GM12864 (cell line): ENCODE measurements around the gene ZNF155.
"Not testable (repeated sequence)": the region's sequence is repeated elsewhere in the genome, so short reads cannot be mapped to it uniquely, and the experiment has no call there.

ENCODE experiments used
- DNase-seq: peaks from one replicate; pipeline ENCODE4 v3.0.0-alpha.2; 2011; ENCODE audit warnings: low read depth
- H3K4me3 ChIP-seq: 2 replicates; pipeline ENCODE4 v1.5.1; 2011; ENCODE audit warnings: mild to moderate bottlenecking, low read depth, low read length, control low read depth
- TF ChIP-seq, protein P1 (sequence below): IDR thresholded peaks from 2 replicates; pipeline ENCODE4 v1.5.1; 2011; ENCODE audit warnings: low read depth, mild to moderate bottlenecking, moderate library complexity, low read length, control low read depth, inconsistent platforms; ENCODE audit errors: missing control alignments

The ZNF155 gene

GRCh38 chr19:43983912-43984686, at the start of gene ZNF155:
ZNF155 (plus strand) TSS chr19:43984188; CDS start chr19:43988544, 4,356 bp downstream.
- TF ChIP-seq, protein P1, sequence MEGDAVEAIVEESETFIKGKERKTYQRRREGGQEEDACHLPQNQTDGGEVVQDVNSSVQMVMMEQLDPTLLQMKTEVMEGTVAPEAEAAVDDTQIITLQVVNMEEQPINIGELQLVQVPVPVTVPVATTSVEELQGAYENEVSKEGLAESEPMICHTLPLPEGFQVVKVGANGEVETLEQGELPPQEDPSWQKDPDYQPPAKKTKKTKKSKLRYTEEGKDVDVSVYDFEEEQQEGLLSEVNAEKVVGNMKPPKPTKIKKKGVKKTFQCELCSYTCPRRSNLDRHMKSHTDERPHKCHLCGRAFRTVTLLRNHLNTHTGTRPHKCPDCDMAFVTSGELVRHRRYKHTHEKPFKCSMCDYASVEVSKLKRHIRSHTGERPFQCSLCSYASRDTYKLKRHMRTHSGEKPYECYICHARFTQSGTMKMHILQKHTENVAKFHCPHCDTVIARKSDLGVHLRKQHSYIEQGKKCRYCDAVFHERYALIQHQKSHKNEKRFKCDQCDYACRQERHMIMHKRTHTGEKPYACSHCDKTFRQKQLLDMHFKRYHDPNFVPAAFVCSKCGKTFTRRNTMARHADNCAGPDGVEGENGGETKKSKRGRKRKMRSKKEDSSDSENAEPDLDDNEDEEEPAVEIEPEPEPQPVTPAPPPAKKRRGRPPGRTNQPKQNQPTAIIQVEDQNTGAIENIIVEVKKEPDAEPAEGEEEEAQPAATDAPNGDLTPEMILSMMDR: no peak

DNA sequence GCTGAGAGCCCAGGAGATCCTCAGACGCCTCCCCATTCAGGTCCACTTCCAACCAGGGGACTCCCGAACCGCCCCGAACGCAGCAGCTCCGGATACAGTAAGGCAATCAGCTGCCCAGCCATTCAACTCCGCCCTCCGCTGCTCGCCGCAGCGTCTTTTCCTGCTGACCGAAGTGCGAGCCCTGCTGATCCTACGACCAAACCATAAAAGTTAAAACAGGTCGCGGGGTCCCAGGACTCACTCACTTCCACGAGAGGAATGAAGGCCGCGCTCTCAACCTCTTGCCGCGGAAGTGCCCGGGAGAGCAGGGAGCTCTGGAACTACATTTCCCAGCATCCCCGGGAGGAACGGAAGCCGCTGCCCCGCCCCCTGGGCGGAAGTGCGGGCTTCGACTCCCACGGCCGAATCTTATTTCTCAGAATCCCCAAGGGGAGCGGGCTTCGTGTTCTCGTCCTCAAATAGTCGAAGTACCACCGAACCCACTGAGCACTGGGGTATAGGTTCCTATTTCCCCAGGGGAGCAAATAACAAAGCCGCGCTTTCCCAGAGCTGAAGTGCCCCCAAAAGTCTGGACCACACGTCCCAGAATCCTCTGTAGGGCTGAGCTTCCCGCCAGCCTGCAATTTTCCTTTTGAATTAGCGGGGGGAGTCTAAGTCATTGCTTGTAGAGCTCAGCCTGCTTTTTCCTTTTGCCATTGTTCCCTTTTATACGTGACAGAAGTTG, 48.8 kb upstream of the ZNF155 start, which contains the start of gene ZNF45:
Gene ZNF45, minus strand, starts transcription at position 298 of the 724 bp plus-strand sequence. CDS start 13,097 bp downstream, outside the sequence.
- TF ChIP-seq, protein P1: no peak
- DNase-seq: peak; percentile 71
- H3K4me3 ChIP-seq: peak within 1 kb of the TSS; percentile 72

More at GRCh38 chr19:43983912-43984686, at the start of gene ZNF155:
- DNase-seq: peak; percentile 86
- H3K4me3 ChIP-seq: peak within 1 kb of the TSS; percentile 75

DNA sequence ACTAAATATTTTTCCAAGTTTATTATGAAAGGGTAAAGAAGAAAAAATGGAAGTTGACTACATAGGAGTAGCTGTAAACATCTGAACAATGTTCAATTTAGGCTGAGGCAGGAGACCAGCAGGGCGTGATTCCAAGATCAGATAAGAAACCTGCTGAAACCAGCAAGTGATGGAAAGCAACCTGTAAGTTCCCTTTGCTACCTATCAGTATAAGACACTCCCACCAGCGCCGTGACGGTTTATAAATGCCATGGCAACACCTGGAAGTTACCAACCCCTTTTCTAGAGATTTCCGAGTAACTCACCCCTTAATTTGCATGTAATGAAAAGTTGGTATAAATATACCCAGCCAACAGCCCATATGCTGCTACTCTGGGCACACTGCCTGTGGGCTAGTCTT, 47.8 kb upstream of the ZNF155 start:
- TF ChIP-seq, protein P1: no peak
- H3K4me3 ChIP-seq: no peak overlapping the region
- no peak for DNase-seq

- no peak for DNase-seq
- no peak overlapping the region for H3K4me3 ChIP-seq
- TF ChIP-seq, protein P1: no peak
Measured at GRCh38 chr19:43939557-43940260, 44.3 kb upstream of the ZNF155 start.

GRCh38 chr19:43940719-43941118, 43.3 kb upstream of the ZNF155 start:
- H3K4me3 ChIP-seq: no peak overlapping the region
- TF ChIP-seq, protein P1: no peak
- DNase-seq: no peak

DNA sequence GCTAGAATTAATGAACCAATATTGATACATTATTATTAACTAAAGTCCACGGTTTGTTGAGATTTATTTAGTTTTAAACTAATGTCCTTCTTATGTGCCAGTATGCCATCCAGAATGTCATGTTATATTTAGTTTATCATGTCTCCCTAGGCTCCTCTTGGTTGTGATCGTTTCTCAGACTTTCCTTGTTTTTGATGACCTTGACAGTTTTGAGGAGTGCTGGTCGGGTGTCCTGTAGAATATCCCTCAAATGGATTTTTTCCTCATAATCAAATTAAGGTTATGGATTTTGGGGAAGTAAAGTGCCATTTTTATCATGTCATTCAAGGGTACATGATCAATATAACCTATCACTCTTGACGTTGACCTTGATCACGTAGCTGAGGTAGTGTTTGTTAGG, 42.8 kb upstream of the ZNF155 start:
- TF ChIP-seq, protein P1: no peak
- no peak for DNase-seq
- H3K4me3 ChIP-seq: no peak overlapping the region

GRCh38 chr19:43947412-43947811, 36.6 kb upstream of the ZNF155 start:
- H3K4me3 ChIP-seq, DNase-seq: not testable (repeated sequence)

DNA sequence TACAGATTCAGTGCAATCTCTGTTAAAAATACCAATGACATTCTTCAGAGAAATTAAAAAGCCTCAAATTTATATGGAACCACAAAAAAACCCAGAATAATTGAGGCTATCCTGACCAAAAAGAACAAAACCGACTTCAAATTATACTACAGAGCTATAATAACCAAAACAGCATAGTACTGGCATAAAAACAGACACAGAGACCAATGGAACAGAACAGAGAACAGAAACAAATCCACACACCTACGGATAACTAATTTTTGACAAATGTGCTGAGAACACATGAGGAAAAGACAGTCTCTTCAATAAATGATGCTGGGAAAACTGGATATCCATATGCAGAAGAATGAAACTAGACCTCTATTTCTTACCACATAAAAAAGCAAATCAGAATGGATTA, 34.2 kb upstream of the ZNF155 start:
- H3K4me3 ChIP-seq, DNase-seq: not testable (repeated sequence)
